ENCODE data around the gene JMJD1C.

GRCh38 chr10:63468947-63469346 is 3.2 kb upstream of the JMJD1C start:
- TF ChIP-seq CTCF (conservative IDR thresholded peaks at IDR 0.05) (no peak), ZFX (IDR thresholded peaks at IDR 0.05) (no peak)

Measured in C4-2B (cell line).